ENCODE data around the gene AGPAT4.

GRCh38 chr6:161244725-161245124 lies 29.1 kb downstream of the AGPAT4 start:
- TF ChIP-seq EZH2phosphoT487 (IDR thresholded peaks at IDR 0.05; ENCODE audit: insufficient read depth, low read depth) (no peak), EZH2 (IDR thresholded peaks at IDR 0.05; ENCODE audit: insufficient read depth, poor library complexity, severe bottlenecking) (no peak)

All from GM23248 (cell line).